Stimulated activated CD4-positive, alpha-beta T cell treated with anti-CD3 and anti-CD28 coated beads, Interleukin-1b, Interleukin-23, amount 100 ng/mL, for 4 hours (primary cell): Measurements from ENCODE around the gene ZNF783.
"Not testable (repeated sequence)": the region's sequence is repeated elsewhere in the genome, so short reads cannot be mapped to it uniquely, and the experiment has no call there.

ENCODE experiments used
- DNase-seq, 2 donors: peaks; one replicate each; pipeline ENCODE4 v3.0.0-alpha.2; 2020; ENCODE audit warnings: low read depth in 2 of 2

Gene ZNF783

DNA sequence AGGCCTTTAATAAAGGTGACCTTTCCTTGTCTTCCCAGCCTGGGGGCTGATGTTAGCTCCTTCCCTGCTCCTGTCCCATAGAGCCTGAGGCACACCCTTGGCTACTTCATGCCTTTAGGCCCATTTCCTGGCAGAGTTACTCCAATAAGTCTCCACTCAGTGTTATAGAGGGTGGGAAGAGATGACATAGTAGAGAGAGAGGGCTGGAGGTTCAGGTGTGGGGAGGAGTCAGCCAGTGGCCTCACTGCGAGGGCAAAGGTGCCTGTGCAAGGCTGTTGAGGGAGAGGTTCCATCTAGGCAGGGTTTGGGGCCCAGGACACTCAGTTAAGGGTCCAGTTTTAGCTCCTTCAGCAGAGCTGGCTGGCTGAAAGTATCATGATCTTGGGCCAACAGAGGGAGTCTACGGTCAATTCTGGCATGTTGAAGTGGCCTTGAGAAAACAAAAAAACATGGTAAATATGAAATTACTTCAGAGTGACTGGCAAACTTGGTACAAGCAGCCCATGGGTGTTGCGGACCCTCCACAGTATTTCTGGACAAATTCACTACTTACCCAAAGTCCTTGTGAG lies 67.9 kb downstream of the ZNF783 start:
- no peak for DNase-seq

DNA sequence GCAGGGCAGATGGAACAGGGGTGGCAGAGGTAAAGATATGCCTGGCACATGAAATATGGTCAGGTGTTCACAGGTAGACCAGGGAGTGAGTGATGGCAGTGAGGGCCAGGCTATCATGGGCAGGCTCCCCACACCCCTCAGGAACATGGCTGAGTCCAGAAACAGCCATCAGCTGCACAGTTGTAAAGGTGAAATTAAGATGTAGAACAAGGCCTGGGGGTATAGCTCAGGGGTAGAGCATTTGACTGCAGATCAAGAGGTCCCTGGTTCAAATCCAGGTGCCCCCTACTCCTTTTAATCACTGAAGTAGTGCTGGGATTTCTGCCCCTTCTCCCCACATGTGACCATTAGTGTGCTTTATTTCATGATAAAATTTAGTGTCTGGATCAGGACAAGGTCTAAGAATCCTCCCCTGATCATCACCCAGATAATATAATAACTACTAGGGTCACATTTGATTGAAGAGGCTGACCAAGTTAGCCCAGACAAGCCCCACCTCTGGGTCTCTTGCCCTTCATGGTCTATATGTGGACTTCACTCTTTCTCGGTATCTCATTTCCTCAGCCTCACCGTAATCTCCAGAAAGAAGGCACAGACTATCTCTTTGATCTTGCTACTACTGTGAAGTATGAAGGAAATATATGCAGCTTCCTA lies 69.0 kb downstream of the ZNF783 start:
- DNase-seq: no peak

DNA sequence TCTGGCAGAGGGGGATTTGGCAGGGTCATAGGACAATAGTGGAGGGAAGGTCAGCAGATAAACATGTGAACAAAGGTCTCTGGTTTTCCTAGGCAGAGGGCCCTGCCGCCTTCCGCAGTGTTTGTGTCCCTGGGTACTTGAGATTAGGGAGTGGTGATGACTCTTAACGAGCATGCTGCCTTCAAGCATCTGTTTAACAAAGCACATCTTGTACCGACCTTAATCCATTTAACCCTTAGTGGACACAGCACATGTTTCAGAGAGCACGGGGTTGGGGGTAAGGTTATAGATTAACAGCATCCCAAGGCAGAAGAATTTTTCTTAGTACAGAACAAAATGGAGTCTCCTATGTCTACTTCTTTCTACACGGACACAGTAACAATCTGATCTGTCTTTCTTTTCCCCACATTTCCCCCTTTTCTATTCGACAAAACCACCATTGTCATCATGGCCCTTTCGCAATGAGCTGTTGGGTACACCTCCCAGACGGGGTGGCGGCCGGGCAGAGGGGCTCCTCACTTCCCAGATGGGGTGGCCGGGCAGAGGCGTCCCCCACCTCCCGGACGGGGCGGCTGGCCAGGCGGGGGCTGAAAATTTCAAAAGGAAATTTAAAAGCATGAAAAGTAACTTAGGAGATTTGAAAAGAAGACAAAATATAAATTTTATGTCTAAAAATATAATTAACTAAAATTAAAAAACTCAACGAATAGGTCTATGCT lies 70.8 kb downstream of the ZNF783 start:
- not testable (repeated sequence) for DNase-seq

- no peak for DNase-seq
Measured at GRCh38 chr7:149333321-149333717, 71.3 kb downstream of the ZNF783 start.

- DNase-seq: no peak
Measured at GRCh38 chr7:149334219-149334618, 72.2 kb downstream of the ZNF783 start.
